Liver (tissue), 9 donors: ENCODE data around the gene ACSL3. TPM values are rescaled to one million over a fixed set of nuclear protein-coding genes. Genes with fewer than 3 reads are reported as not detected.

Experiments
- DNase-seq: peaks from one replicate; pipeline ENCODE4 v3.0.0-alpha.2; 2017; ENCODE audit warnings: low spot score
- H3K27ac ChIP-seq, 2 donors: one replicate each; pipeline ENCODE4 v1.7.0; 2013; ENCODE audit warnings: inconsistent platforms in 2 of 2, low read length in 2 of 2, control low read depth in 1 of 2, low read depth in 1 of 2, mild to moderate bottlenecking in 1 of 2
- H3K27me3 ChIP-seq, 4 donors: one replicate each; pipeline versions ENCODE4 v1.6.1 to v1.7.0; 2013; ENCODE audit warnings: low read length in 3 of 4, inconsistent platforms in 1 of 4, mild to moderate bottlenecking in 1 of 4, moderate library complexity in 1 of 4; ENCODE audit not compliant: control insufficient read depth in 4 of 4, insufficient read depth in 4 of 4
- H3K36me3 ChIP-seq, 4 donors: one replicate each; pipeline versions ENCODE4 v1.6.1 to v1.7.0; 2013; ENCODE audit warnings: low read length in 3 of 4, mild to moderate bottlenecking in 3 of 4, low read depth in 1 of 4, moderate library complexity in 1 of 4; ENCODE audit not compliant: control insufficient read depth in 4 of 4, insufficient read depth in 3 of 4
- H3K4me1 ChIP-seq, 4 donors: one replicate each; pipeline versions ENCODE4 v1.6.1 to v1.7.0; 2013; ENCODE audit warnings: low read length in 3 of 4, mild to moderate bottlenecking in 3 of 4, moderate library complexity in 1 of 4; ENCODE audit not compliant: control insufficient read depth in 4 of 4, insufficient read depth in 4 of 4
- H3K4me3 ChIP-seq, 3 donors: one replicate each; pipeline versions ENCODE4 v1.6.1 to v1.7.0; 2013; ENCODE audit warnings: low read length in 3 of 3, control low read depth in 1 of 3, low read depth in 1 of 3, mild to moderate bottlenecking in 1 of 3
- H3K9ac ChIP-seq, 2 donors: one replicate each; pipeline ENCODE4 v1.7.0; 2013; ENCODE audit warnings: low read length in 2 of 2, mild to moderate bottlenecking in 2 of 2, moderate library complexity in 2 of 2, control low read depth in 1 of 2, low read depth in 1 of 2
- H3K9me3 ChIP-seq, 4 donors: one replicate each; pipeline versions ENCODE4 v1.6.1 to v1.7.0; 2013; ENCODE audit warnings: low read length in 3 of 4; ENCODE audit not compliant: control insufficient read depth in 4 of 4
- EGR1 ChIP-seq, 2 donors: IDR thresholded peaks; 2 replicates each; pipeline ENCODE4 v1.6.1; 2016 to 2018; ENCODE audit warnings: antibody characterized with exemption in 2 of 2, low read depth in 2 of 2
- FOXA1 ChIP-seq: IDR thresholded peaks from 2 replicates; pipeline ENCODE4 v1.6.1; 2016; ENCODE audit warnings: antibody characterized with exemption
- FOXA2 ChIP-seq: IDR thresholded peaks from 2 replicates; pipeline ENCODE4 v1.6.1; 2016; ENCODE audit warnings: antibody characterized with exemption
- GABPA ChIP-seq, 2 donors: IDR thresholded peaks in 1 of 2; conservative IDR thresholded peaks in 1 of 2; 2 replicates each; pipeline ENCODE4 v1.6.1; 2016; ENCODE audit warnings: antibody characterized with exemption in 2 of 2, mild to moderate bottlenecking in 1 of 2, moderate library complexity in 1 of 2
- HNF4A ChIP-seq, 2 donors: conservative IDR thresholded peaks; 2 replicates each; pipeline ENCODE4 v1.6.1; 2016; ENCODE audit warnings: antibody characterized with exemption in 2 of 2, mild to moderate bottlenecking in 2 of 2
- HNF4G ChIP-seq: IDR thresholded peaks from 2 replicates; pipeline ENCODE4 v1.6.1; 2016; ENCODE audit warnings: antibody characterized with exemption
- JUND ChIP-seq, 2 donors: IDR thresholded peaks; 2 replicates each; pipeline ENCODE4 v1.6.1; 2016; ENCODE audit warnings: antibody characterized with exemption in 2 of 2
- NR2F2 ChIP-seq: IDR thresholded peaks from 2 replicates; pipeline ENCODE4 v1.6.1; 2016; ENCODE audit warnings: antibody characterized with exemption
- RAD21 ChIP-seq, 2 donors: IDR thresholded peaks; 2 replicates each; pipeline ENCODE4 v1.6.1; 2016; ENCODE audit warnings: antibody characterized with exemption in 2 of 2, mild to moderate bottlenecking in 2 of 2
- RXRA ChIP-seq, 2 donors: IDR thresholded peaks; 2 replicates each; pipeline ENCODE4 v1.6.1; 2017 to 2018; ENCODE audit warnings: antibody characterized with exemption in 2 of 2, mild to moderate bottlenecking in 1 of 2
- SP1 ChIP-seq: IDR thresholded peaks from 2 replicates; pipeline ENCODE4 v1.6.1; 2018; ENCODE audit warnings: antibody characterized with exemption, mild to moderate bottlenecking
- TAF1 ChIP-seq: conservative IDR thresholded peaks from 2 replicates; pipeline ENCODE4 v1.6.1; 2016; ENCODE audit warnings: antibody characterized with exemption, mild to moderate bottlenecking
- YY1 ChIP-seq: IDR thresholded peaks from 2 replicates; pipeline ENCODE4 v1.6.1; 2016; ENCODE audit warnings: antibody characterized with exemption, mild to moderate bottlenecking
- WGBS: extraction: QIAGEN DNeasy Blood & Tissue Kit; methylation state at CpG from one replicate; pipeline ENCODE4 v1.1.7; 2013; 5-methylcytosine and 5-hydroxymethylcytosine counted together
- polyA plus RNA-seq, 2 donors: library from polyadenylated mRNA; stranded (reverse) in 1 of 2; unstranded in 1 of 2; fragments of 200-250 nt in 1 of 2; fragments of >200 nt in 1 of 2; fragmentation: Nextera tagmentation in 1 of 2; extraction: Ambion mirVana in 1 of 2; gene quantifications; one replicate each; pipeline versions ENCODE4 v1.2.1 to v1.2.3, GENCODE V29; 2013 to 2015
- total RNA-seq, 2 donors: library from RNA; depleted of rRNA; stranded (reverse); fragments of >200 nt; gene quantifications; one replicate each; pipeline ENCODE4 v1.2.3, GENCODE V29; 2014
- TF ChIP-seq, protein P1 (sequence below): IDR thresholded peaks from 2 replicates; pipeline ENCODE4 v1.6.1; 2016; ENCODE audit warnings: antibody characterized with exemption, mild to moderate bottlenecking
- TF ChIP-seq, protein P2 (sequence below): IDR thresholded peaks from 2 replicates; pipeline ENCODE4 v1.6.1; 2016; ENCODE audit warnings: antibody characterized with exemption
- TF ChIP-seq, protein P3 (sequence below): IDR thresholded peaks from 2 replicates; pipeline ENCODE4 v1.6.1; 2016; ENCODE audit warnings: antibody characterized with exemption
- TF ChIP-seq, protein P4 (sequence below): fragments of 150-350 bp; IDR thresholded peaks from 2 replicates; pipeline ENCODE4 v1.5.1; 2017; ENCODE audit warnings: improper control_type of control experiment, low read depth, low read length; ENCODE audit not compliant: missing input control
- TF ChIP-seq, protein P5 (sequence below): IDR thresholded peaks from 2 replicates; pipeline ENCODE4 v1.6.1; 2016; ENCODE audit warnings: antibody characterized with exemption
- donor health status: healthy.
- donor health status: healthy.
- donor health status: healthy.
- donor health status: healthy.
- donor health status: healthy.

Gene ACSL3
- total and polyA plus RNA-seq, 4 donors: 22.2 to 66.6 (median 43.3) TPM

DNA sequence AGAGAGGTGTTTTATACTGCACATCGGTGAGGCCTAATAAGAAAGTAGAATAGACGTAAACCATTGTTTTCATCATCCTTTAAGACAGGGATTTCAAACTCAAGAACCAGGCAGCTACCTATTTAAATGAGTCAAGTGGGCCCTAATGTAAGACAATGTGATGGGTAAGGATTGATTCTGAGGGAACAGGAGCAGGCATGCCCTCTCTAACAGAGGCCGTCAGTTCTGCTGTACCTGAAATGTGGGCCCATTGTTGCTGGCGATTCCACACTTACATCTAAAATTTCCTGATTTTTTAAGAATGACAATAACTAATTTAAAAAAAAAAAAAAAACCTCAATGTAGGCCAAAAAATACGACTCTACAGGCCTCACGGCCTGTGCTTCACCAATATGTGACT, 67.5 kb downstream of the ACSL3 start:
- Histone ChIP-seq H3K36me3 (peaks cover 9 to 47% (median 30%) of the 10 kb centered on the region in 4 donors), H3K27me3 (no peaks in the 10 kb centered on the region), H3K9ac (no peak overlapping the region), H3K4me3 (no peak overlapping the region), H3K27ac (no peak overlapping the region), H3K9me3 (no peaks in the 10 kb centered on the region), H3K4me1 (no peaks in the 10 kb centered on the region)
- TF ChIP-seq, protein P1, sequence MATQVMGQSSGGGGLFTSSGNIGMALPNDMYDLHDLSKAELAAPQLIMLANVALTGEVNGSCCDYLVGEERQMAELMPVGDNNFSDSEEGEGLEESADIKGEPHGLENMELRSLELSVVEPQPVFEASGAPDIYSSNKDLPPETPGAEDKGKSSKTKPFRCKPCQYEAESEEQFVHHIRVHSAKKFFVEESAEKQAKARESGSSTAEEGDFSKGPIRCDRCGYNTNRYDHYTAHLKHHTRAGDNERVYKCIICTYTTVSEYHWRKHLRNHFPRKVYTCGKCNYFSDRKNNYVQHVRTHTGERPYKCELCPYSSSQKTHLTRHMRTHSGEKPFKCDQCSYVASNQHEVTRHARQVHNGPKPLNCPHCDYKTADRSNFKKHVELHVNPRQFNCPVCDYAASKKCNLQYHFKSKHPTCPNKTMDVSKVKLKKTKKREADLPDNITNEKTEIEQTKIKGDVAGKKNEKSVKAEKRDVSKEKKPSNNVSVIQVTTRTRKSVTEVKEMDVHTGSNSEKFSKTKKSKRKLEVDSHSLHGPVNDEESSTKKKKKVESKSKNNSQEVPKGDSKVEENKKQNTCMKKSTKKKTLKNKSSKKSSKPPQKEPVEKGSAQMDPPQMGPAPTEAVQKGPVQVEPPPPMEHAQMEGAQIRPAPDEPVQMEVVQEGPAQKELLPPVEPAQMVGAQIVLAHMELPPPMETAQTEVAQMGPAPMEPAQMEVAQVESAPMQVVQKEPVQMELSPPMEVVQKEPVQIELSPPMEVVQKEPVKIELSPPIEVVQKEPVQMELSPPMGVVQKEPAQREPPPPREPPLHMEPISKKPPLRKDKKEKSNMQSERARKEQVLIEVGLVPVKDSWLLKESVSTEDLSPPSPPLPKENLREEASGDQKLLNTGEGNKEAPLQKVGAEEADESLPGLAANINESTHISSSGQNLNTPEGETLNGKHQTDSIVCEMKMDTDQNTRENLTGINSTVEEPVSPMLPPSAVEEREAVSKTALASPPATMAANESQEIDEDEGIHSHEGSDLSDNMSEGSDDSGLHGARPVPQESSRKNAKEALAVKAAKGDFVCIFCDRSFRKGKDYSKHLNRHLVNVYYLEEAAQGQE: no peak
- no peak for TF ChIP-seq RXRA (IDR thresholded peaks at IDR 0.05)
- no peak for TF ChIP-seq TAF1
- no peak for TF ChIP-seq NR2F2
- no peak for TF ChIP-seq RAD21 (IDR thresholded peaks at IDR 0.05)
- TF ChIP-seq, protein P2, sequence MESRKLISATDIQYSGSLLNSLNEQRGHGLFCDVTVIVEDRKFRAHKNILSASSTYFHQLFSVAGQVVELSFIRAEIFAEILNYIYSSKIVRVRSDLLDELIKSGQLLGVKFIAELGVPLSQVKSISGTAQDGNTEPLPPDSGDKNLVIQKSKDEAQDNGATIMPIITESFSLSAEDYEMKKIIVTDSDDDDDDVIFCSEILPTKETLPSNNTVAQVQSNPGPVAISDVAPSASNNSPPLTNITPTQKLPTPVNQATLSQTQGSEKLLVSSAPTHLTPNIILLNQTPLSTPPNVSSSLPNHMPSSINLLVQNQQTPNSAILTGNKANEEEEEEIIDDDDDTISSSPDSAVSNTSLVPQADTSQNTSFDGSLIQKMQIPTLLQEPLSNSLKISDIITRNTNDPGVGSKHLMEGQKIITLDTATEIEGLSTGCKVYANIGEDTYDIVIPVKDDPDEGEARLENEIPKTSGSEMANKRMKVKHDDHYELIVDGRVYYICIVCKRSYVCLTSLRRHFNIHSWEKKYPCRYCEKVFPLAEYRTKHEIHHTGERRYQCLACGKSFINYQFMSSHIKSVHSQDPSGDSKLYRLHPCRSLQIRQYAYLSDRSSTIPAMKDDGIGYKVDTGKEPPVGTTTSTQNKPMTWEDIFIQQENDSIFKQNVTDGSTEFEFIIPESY: no peak
- no peak for TF ChIP-seq EGR1 (IDR thresholded peaks at IDR 0.05; ENCODE audit: low read depth in 2 of 2)
- TF ChIP-seq, protein P3, sequence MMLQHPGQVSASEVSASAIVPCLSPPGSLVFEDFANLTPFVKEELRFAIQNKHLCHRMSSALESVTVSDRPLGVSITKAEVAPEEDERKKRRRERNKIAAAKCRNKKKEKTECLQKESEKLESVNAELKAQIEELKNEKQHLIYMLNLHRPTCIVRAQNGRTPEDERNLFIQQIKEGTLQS: no peak
- TF ChIP-seq SP1: no peak
- no peak for TF ChIP-seq HNF4G
- DNase-seq: no peak
- WGBS: 96% methylated on average over 6 of the region's 6 CpGs

DNA sequence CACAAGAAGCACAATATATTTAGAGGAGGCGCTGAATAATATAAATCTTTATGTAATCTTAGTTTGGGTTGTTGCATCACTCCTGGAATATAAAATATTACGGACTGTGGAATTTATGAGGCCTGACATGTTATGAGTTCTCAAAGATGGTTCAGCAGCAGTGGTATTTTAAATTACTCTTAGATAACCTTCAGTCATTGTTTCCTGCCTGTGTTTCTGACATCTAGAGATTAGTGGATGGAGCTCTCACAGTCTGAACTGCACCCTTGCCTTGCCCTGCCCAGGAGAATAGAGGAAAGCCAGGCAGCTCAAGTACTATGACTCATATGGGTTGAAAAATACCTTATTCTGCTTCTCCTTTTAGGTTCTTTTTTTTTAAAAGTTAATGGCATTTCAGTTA, 70.0 kb downstream of the ACSL3 start:
- no peak for TF ChIP-seq SP1
- TF ChIP-seq HNF4G: no peak
- TF ChIP-seq GABPA (IDR thresholded peaks at IDR 0.05 in 1 of 2, conservative IDR thresholded peaks at IDR 0.05 in 1 of 2): no peak
- TF ChIP-seq, protein P4, sequence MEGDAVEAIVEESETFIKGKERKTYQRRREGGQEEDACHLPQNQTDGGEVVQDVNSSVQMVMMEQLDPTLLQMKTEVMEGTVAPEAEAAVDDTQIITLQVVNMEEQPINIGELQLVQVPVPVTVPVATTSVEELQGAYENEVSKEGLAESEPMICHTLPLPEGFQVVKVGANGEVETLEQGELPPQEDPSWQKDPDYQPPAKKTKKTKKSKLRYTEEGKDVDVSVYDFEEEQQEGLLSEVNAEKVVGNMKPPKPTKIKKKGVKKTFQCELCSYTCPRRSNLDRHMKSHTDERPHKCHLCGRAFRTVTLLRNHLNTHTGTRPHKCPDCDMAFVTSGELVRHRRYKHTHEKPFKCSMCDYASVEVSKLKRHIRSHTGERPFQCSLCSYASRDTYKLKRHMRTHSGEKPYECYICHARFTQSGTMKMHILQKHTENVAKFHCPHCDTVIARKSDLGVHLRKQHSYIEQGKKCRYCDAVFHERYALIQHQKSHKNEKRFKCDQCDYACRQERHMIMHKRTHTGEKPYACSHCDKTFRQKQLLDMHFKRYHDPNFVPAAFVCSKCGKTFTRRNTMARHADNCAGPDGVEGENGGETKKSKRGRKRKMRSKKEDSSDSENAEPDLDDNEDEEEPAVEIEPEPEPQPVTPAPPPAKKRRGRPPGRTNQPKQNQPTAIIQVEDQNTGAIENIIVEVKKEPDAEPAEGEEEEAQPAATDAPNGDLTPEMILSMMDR: no peak
- no peak for TF ChIP-seq TAF1
- TF ChIP-seq, protein P5, sequence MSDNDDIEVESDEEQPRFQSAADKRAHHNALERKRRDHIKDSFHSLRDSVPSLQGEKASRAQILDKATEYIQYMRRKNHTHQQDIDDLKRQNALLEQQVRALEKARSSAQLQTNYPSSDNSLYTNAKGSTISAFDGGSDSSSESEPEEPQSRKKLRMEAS: no peak
- TF ChIP-seq, protein P2: no peak
- TF ChIP-seq RXRA (IDR thresholded peaks at IDR 0.05): no peak
- no peak for TF ChIP-seq FOXA1
- no peak for TF ChIP-seq EGR1 (IDR thresholded peaks at IDR 0.05; ENCODE audit: low read depth in 2 of 2)
- no peak for TF ChIP-seq RAD21 (IDR thresholded peaks at IDR 0.05)
- TF ChIP-seq, protein P1: no peak
- TF ChIP-seq, protein P3: no peak
- TF ChIP-seq NR2F2: no peak
- no peak for TF ChIP-seq JUND (IDR thresholded peaks at IDR 0.05)
- TF ChIP-seq FOXA2: no peak
- no peak for TF ChIP-seq HNF4A (conservative IDR thresholded peaks at IDR 0.05)
- TF ChIP-seq YY1: no peak
- no peak overlapping the region for H3K27ac ChIP-seq
- no peak overlapping the region for H3K4me3 ChIP-seq
- peaks cover 13 to 53% (median 41%) of the 10 kb centered on the region in 4 donors for H3K36me3 ChIP-seq
- H3K9me3 ChIP-seq: no peaks in the 10 kb centered on the region
- no peak overlapping the region for H3K9ac ChIP-seq
- DNase-seq: no peak
- no peaks in the 10 kb centered on the region for H3K4me1 ChIP-seq
- 94% methylated on average over 2 of the region's 2 CpGs for WGBS
- no peaks in the 10 kb centered on the region for H3K27me3 ChIP-seq
